Cerebellar nuclear complex (tissue), 1 donor: ENCODE measurements around the gene CFAP221.

ENCODE experiments used
- DNase-seq, 2 experiments: peaks; one replicate each; lab custom pipeline; 2025; lab: John Stamatoyannopoulos, UW

CFAP221 gene

GRCh38 chr2:119645173-119645855 lies 101.1 kb downstream of the CFAP221 start:
- DNase-seq = no peak

GRCh38 chr2:119646149-119646548 lies 101.9 kb downstream of the CFAP221 start:
- no peak for DNase-seq

DNA sequence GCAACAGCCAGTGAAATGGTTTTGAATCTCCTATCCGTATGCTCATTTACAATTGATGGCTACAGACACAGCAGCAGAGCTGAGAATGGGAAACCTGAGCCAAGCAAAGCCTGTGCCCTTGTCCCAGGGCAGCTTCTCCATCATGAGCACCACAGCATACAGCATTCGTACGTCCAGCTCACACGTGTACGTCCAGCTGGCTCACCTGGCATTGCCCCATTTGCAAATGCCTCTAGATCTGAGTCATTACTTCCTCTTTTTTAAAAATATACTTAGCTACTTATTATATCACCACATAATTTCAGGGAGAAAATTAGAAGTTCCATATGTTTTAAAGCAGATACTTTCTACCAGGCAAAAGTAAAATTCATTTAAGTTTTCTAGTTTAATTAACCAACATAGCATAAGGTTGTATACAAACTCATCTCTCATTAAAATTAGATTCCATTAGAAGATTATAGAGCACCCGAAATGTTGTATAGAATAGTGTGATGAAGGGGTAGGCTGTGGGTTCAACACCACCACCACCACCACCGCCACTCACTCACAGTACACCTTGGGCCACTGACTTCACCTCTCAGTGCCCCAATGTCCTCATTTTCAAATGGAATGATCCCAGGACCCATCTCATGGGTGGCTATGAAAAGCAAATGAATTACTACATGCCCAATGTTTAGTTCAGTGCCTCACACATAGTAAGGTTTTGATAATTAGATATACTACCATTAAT lies 103.4 kb downstream of the CFAP221 start:
- no peak for DNase-seq

DNA sequence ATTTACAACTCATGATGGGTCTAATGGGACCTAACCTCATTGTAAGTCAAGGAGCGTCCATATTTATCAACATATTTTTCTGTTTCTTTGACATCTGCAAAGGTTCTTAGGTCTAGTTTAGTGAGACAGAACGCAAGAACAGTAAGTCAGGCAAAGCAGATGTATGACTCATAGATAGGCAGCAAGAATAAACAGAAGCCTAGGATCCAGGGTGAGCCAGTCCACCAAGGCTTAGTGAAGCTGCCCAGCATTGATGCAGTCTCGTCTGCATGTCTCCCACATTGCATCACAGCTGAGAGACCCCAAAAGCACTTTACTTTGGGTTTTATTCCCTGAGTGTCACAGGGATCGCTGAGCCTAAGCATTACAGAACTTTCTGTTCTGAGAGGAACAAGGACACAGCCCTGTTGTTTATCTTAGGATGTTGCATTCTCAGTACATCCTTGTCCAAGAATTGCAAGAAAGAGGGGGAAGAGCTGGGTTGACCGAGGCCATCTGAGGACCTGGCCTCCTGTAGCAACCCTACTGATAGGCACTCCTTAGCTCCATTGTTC lies 105.2 kb downstream of the CFAP221 start:
- DNase-seq = no peak

DNA sequence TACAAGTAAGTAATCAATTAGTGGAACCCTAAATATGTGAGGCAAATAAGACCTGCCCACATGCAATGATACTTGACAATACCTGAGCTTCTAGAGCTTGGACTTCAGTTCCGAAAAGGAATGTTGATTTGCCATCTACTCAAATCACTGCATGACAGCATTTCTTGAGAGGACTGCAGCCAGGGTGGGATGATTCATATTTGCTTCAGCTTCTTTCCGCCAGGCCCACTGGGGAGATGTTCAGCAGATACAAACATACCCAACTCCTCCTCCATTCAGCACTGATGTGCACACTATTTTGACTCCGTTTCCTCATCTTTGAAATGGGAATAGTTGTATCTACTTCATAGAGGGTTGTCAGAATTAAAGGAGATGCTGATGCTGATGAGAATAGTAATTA lies 106.0 kb downstream of the CFAP221 start:
- no peak for DNase-seq

DNA sequence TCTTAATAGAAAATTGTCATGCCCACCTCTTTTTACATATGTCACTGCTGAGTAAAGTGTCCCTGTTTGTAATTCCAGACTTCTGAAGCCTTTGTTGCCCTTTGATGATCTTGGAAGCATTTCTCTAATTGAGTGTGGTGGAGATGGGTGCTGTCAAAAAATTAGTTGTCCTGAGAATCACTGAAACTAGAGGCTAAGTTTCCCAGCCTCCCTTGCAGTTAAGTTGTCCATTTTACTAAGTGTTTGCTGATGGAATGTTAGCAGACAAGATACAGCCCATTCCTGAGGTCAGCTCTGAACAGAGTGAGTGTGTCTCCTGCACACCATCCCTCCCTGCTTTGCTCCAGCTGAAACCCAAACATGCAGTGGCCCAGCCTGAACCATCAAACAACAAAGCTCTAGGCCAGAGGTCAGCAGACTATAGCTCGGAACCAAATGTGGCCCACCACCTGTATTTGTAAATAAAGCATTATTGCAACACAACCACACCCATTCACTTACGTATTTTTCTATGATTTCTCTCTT lies 106.7 kb downstream of the CFAP221 start:
- no peak for DNase-seq

GRCh38 chr2:119657466-119658145 lies 113.4 kb downstream of the CFAP221 start:
- DNase-seq = no peak

DNA sequence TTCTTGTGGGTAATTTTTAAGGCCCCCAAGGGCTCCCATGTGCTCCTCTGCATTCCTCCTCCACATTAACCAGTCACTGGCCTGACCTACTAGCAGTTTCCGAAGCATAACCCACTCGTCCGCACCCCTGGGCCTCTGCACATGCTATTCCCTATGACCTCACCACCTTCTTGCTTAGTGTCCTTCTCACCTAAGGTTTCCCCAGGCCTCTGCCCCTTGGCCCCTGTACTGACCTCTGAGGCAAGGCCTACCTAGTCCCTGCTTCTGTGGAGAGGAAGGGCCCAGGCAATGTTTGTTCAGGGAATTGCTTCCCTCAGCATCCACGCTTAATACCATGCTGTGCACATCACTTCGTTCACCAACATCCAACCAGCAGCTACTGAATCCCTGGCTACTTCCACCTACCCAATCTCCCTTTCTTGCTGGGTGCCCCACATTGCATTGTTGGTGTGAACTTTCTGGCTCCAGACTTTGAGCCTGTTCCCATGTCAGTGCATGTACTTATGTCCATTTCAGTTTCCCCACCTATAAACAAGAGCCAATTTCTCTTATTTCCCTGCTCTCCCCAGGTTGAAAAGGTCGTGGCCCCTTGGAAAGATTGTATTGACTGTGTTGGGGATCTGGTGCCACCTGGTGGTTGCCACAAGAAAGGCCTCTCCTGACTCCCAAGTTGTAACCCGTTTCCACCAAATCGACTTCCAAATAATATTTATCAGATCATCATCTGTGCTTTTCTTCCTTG lies 115.5 kb downstream of the CFAP221 start:
- DNase-seq = no peak

DNA sequence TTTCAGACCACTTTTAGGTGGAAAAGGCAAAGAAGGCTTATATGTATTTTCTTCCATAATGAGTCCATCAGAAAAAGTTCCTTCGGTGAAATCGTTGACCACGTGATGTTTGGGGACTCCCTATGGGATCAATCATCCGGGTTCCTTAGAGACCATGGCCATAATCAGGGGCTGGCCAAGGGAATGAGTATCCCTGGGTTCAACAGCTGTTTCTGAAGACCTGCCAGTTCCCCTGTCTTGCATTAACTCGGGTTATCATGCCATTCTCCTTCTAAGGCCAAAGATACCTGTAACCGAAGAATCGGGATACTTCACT lies 116.1 kb downstream of the CFAP221 start:
- no peak for DNase-seq

DNA sequence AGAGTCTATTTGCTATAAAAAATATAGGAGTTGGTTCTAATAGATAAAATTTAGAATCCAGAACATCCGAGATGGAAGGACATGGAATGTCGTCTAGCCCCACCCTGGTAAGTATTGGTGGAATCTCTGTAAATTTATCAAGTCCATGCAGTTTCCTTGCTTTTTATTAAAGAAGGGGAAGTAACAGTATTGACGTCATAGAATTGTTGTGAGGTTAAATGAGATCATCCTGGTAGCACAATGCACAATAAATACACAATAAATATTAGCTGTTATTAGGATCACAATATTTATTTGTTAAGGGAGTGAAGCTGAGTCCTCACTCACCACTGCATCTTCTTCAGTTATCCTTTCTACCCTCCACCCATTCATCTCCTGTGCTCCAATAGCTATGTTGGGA lies 118.0 kb downstream of the CFAP221 start:
- no peak for DNase-seq

DNA sequence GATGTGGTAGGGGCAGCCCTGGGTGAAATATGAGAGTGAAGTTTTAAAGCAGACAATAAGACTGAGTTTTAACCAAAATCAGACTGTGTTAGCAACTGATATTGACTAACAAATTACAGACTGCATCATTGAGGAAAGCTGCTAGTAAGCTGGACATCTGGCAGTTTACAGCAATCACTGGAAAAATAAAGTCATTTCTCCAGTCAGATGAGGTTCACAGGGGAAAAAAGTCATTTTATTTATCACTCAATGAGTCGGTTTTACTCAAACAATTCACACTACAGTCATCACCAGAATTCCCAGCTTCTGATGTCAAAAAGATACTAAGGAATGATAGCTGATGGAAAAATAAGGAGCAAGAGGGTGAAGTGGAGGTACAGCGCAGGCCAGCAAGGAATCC lies 124.3 kb downstream of the CFAP221 start:
- DNase-seq = no peak

DNA sequence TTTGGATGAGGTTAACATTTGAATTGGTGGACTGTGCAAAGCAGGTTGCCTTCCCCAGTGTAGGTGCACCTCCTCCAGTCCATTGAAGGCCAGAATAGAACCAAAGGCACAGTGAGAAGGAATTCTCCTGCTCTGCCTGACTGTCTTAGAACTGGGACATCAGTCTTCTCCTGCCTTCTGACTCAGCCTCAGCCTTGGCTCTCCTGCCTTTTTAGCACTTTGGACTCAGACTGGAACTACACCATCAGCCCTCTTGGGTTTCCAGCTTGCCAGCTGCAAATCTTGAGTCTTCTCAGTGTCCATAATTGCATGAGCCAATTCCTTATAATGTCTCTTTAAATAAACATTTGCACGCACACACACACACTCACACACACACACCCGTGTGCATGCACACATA lies 126.8 kb downstream of the CFAP221 start:
- DNase-seq = no peak

GRCh38 chr2:119671752-119672151 lies 127.5 kb downstream of the CFAP221 start:
- no peak for DNase-seq

GRCh38 chr2:119672161-119672862 lies 128.1 kb downstream of the CFAP221 start:
- DNase-seq = no peak

DNA sequence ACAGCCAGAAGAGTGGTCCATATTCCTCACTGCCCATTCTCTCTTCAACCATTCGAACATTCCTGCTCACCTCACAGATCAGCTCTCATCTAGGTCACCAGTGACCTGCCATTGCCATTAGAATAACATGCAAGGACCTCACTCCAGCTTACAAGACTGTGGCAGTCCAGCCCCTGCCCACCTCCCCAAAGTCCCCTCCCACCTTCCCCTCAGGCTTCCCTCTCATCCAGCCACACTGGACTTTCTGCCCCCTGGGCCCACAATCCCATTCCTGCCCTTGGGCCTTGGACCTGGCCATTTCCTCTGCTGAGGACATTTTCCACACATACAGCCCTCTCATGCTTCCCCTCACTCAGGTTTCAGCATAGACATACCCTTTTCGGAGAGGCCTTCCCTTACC lies 129.5 kb downstream of the CFAP221 start:
- DNase-seq = no peak

- no peak for DNase-seq
Measured at GRCh38 chr2:119674711-119675500, 130.7 kb downstream of the CFAP221 start.

DNA sequence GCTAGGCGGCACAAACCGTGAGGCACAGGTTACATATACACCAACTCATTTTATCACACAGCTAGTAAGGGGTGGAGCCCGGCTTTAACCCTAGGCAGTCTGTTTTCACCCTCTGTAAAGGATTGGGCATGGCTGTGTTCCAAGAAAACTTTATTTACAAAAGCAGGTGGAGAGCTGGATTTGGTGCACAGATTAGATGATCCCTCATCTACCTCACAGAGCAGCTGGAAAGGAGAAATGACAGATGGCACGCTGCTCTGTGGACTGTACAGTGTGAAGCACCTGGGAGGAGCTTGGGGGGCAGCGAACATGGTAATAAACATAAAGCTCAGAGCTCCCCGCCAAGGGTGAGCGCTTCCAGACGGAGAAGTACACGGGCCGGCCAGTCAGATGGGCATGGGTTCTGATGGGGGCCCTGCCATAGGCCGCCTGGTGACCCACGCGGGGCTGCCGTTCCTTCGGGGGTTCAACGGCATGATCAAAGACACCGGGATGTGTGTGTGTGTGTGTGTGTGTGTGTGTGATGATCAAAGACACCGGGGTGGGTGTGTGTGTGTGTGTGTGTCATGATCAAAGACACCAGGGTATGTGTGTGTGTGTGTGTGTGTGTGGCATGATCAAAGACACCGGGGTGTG lies 133.9 kb downstream of the CFAP221 start:
- no peak for DNase-seq

GRCh38 chr2:119679526-119679837 lies 135.2 kb downstream of the CFAP221 start:
- DNase-seq = no peak

- DNase-seq = no peak
Measured at GRCh38 chr2:119679846-119680245, 135.6 kb downstream of the CFAP221 start.

- DNase-seq = no peak
Measured at GRCh38 chr2:119680457-119681202, 136.4 kb downstream of the CFAP221 start.
